Muscle of back (tissue), 11 donors: ENCODE results near the gene SLC30A1. TPM values are rescaled to one million over a fixed set of nuclear protein-coding genes. Genes with fewer than 3 reads are reported as not detected.

Experiments used
- DNase-seq, 3 donors: peaks; one replicate each; pipeline versions ENCODE4 v3.0.0 to v3.0.0-alpha.2; 2013
- polyA plus RNA-seq, 10 donors: library from polyadenylated mRNA; unstranded; fragments of 120-200 nt; gene quantifications; one replicate each; pipeline ENCODE4 v1.2.1, GENCODE V29; 2013; ENCODE audit not compliant: insufficient read length in 10 of 10

The SLC30A1 gene
- polyA plus RNA-seq, 10 donors, result 11.0 to 19.2 (median 14.1) TPM

- DNase-seq, result no peak
Observed at GRCh38 chr1:211527888-211528287, 51.1 kb downstream of the SLC30A1 start.

- no peak for DNase-seq
Observed at GRCh38 chr1:211527006-211527405, 52.0 kb downstream of the SLC30A1 start.

GRCh38 chr1:211526101-211526500 is 52.9 kb downstream of the SLC30A1 start:
- no peak for DNase-seq

- no peak for DNase-seq
Observed at GRCh38 chr1:211525101-211525676, 53.8 kb downstream of the SLC30A1 start.

DNA sequence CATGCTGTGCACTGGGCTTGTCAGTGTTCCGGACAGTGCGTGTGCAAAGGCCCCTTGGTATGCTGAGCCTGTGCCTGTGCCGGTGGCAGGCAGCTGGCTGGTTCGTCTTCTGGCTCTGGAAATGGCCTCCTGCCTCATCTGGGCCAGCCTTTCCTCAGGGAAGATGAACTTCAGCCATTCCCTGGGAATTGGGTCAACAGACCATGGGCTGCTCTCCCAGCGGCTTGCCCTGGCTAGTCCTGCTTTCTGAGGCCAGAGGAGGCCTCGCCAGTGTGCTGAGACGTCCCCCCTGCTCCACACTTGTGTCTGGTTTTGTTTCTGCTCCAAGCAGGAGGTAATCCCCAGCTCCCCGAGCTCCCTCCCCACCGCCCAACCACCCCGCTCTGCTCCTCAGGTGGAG is 54.4 kb downstream of the SLC30A1 start:
- no peak for DNase-seq

GRCh38 chr1:211522804-211523203 is 56.2 kb downstream of the SLC30A1 start:
- no peak for DNase-seq

Other genes starting within 250 kb of the SLC30A1 start
- 1 to 10 TPM in 6 of 10 donors, under 1 TPM in 4; 0.43 to 2.0 (median 1.2) TPM for gene RD3, start 87.0 kb downstream of the SLC30A1 start, polyA plus RNA-seq
- 1 to 10 TPM; 3.9 to 9.9 (median 7.2) TPM for gene NEK2, start 96.5 kb upstream of the SLC30A1 start, polyA plus RNA-seq